GM12874 (cell line): ENCODE measurements around the gene QRFP.

Experiments used
- CTCF ChIP-seq: IDR thresholded peaks from 2 replicates; pipeline ENCODE4 v1.5.1; 2011; ENCODE audit warnings: low read depth, mild to moderate bottlenecking, control low read depth, low read length, moderate library complexity; ENCODE audit not compliant: insufficient read depth

QRFP gene

DNA sequence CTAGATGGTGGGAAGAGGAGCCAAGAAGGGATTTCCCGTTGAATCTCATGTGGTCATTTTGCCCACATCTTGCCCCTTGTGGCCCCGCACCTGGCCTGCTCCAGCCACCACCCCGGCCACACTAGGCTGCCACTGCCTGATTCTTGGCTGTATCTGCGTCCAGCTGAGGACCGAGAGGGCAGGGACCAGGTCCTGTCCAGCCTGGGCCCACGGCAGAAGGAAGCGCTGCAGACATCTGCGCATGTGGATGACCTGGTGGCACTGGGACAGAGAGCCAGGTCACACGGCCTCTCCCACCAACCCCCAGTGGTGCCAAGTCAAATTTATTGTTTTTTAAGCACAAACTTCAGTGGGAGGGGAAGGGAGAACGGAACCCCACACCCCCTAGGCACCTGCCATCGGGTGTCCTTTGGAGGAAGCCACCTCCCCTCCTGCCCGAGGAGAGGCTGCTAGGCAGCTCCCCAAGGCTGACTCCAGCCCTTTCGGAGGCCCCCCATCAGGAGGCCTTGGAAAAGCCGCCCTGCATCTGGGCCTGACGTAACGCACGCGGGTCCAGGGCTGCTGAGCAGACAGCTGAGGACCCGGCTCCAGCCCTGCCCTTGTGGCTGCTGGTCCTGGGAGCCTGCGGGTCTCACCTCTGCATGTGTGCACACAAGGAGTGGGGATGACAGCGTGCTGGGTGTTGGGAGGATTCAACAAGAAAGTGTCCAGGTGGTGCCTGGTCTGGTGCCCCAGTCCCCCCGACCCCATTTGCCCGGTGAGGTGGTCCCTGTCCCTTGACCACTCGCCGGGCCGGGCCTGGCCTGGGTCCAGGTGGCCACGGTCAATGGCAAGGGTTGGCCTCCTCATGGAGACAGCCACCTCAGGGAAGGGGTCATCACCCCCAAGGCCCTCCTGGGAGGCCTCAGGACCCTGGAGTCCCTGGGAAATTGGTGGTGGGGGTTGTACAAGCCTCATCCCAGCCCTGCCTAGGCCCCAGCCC lies 5.9 kb upstream of the QRFP start:
- no peak for TF ChIP-seq CTCF

DNA sequence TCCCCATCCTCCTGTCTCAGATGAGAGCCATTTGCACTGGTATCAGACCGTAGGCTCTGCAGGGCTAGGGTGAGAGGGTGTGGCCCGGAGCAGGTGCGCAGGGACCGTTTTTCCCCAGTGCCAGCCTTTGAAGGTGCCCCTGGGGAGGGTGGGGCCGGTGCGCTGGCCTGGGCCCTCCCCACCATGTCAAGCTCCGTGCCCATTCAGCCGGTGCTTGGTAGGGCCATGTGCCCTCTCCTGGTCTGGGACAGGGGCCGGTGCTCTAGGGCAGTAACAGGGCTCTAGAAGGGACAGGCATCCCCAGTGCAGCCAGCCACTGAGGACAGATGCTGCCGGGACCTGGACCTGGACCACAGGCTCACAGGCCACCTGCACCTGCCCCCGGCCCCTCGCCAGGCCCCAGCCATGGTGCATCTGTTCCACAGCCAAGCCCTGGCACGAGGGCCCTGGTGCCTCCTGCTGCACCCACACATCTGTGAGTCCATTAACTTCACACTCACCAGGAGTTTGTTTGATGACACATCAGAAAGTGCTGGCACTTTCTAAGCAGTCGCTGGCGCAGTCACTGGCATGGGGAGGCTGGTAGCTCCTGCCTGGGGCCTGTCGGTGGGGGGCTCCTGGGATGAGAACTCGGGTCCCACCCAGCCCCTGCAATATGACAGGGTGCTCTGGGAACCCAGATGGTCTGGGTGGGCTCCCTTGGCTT lies 5.0 kb upstream of the QRFP start:
- TF ChIP-seq CTCF = no peak

- no peak for TF ChIP-seq CTCF
These were observed 4.3 kb upstream of the QRFP start for GRCh38 chr9:130900701-130901497.

DNA sequence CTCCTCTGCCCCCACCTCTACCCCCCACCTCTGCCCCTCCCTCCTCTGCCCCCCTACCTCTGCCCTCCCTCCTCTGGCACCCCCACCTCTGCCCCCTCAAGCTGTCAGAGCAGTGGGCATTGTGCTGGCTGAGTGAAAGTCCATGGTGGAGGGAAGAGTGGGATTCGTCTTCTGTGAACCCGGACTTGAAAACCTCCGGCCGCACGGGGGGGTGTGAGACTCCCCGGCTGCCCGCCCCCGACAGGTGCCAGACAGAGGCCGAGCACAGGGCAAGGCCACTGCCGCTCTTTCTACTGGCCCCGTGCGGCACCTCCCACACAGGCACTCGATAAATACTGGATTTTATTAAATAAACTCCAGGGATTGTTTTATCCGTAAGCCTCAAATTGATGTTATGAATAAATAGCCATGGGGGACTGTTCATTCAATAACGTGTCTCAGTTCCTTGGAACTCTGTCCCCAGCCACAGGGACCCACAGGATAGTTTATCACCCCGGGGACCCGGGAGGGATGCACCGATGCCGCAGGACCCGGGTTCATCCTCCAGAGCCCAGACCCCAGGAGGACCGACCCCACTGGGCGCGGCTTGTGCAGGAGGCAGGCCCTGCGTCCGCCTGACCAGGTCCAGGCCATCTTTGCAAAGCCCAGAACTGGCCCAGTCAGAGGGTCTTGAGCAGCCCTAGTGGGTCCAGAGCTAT lies 2.6 kb upstream of the QRFP start:
- TF ChIP-seq CTCF = no peak

- no peak for TF ChIP-seq CTCF
These were observed 1.9 kb upstream of the QRFP start for GRCh38 chr9:130898552-130898852.

- TF ChIP-seq CTCF = no peak
These were observed 1.4 kb upstream of the QRFP start for GRCh38 chr9:130897848-130898551.
